ENCODE data around the gene TMC2. TPM values are rescaled to one million over a fixed set of nuclear protein-coding genes. Genes with fewer than 3 reads are reported as not detected.

The TMC2 gene
- total RNA-seq, 1 donor from 2014 or later: not detected

DNA sequence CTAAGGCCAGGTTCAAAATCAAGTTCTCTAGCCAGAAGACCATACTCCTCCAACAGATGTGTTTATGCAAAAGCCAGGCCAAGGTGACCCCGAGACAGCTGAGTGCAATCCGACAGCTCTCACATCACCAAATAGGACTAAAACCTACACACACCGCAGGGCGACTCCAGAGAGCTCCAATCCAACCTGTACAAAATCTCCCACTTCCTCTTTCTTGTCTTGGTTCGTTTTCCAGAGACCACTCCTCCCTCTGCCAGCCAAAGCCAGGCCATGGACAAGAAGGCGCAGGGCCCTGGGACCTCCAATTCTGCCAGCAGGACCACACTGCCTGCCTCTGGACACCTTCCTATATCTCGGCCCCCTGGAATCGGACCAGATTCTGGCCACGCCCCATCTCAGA lies 104.5 kb downstream of the TMC2 start:
- H3K27me3 ChIP-seq (ENCODE audit: control insufficient read depth in 3 of 3, insufficient read depth in 3 of 3, low read length in 3 of 3): no peaks in the 10 kb centered on the region
- peaks cover 5 to 19% (median 5%) of the 10 kb centered on the region in 3 donors for H3K36me3 ChIP-seq (ENCODE audit: control insufficient read depth in 3 of 3, insufficient read depth in 3 of 3, low read length in 3 of 3)
- no peaks in the 10 kb centered on the region for H3K9me3 ChIP-seq (ENCODE audit: control insufficient read depth in 3 of 3, low read length in 3 of 3)
- no peak overlapping the region for H3K27ac ChIP-seq (ENCODE audit: low read depth, low read length)
- H3K4me3 ChIP-seq (ENCODE audit: low read length in 3 of 3): no peak overlapping the region
- no peak overlapping the region for H3K9ac ChIP-seq (ENCODE audit: low read depth in 1 of 3, low read length in 3 of 3)
- H3K4me1 ChIP-seq (ENCODE audit: control insufficient read depth in 3 of 3, insufficient read depth in 3 of 3, low read length in 3 of 3): no peaks in the 10 kb centered on the region

GRCh38 chr20:2643708-2644107 lies 107.3 kb downstream of the TMC2 start:
- H3K27me3 ChIP-seq (ENCODE audit: control insufficient read depth in 3 of 3, insufficient read depth in 3 of 3, low read length in 3 of 3): no peaks in the 10 kb centered on the region
- no peaks in the 10 kb centered on the region for H3K4me1 ChIP-seq (ENCODE audit: control insufficient read depth in 3 of 3, insufficient read depth in 3 of 3, low read length in 3 of 3)
- H3K27ac ChIP-seq (ENCODE audit: low read depth, low read length): no peak overlapping the region

DNA sequence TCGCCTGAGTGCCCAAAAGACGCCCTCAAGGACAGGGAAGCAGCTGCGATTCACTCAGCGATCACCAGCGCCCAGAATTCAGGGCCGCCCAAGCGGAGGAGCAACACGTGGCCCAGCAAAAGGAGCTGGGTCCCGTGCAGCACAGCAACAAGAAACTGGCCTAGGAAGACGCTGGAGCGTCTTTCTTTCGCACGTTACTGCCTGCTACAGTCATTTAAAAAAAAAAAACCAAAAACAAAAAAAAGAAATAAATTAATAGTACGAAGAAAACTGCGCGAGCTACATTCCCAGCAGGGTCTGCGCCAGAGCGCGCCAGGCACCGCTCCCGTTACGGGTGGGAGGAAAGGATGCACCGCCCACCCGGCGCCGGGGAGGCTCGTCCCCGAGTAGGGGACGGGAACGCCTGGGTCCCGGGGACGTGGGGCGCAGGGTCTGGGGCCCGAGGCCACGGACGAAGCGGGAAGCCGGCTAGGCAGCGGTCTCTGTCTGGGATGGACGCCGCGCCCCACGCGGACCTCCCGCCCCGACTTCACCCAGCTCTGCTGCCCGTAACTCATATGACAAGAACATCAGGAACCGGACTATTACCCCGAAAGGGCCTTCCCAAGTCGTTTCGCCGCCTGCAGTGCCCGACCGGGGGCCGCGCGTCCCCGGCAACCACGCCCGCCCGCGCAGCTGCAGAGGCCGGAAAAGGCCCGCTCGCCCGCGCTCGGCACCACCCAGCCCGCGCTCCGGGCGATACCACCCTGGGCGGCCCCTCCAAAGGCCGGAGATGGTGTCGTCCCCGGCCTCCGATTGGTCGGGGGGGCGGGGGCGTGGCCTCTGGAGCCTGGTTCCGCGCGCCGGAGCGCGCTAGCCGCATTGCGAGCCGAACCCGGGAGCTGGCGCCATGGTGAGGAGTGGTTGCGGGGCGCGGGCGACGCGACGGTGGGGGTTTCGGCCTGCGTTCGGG lies 115.7 kb downstream of the TMC2 start, which contains the start of gene NOP56:
NOP56 (plus strand) TSS at position 861 of the 952 bp plus-strand sequence; CDS start at position 890, 29 bp downstream.
- Histone ChIP-seq H3K27ac (ENCODE audit: low read depth, low read length) (peak within 1 kb of the TSS; percentile 76), H3K27me3 (ENCODE audit: control insufficient read depth in 3 of 3, insufficient read depth in 3 of 3, low read length in 3 of 3) (no peaks in the 10 kb centered on the region), H3K9me3 (ENCODE audit: control insufficient read depth in 3 of 3, low read length in 3 of 3) (no peaks in the 10 kb centered on the region), H3K4me3 (ENCODE audit: low read length in 3 of 3) (peak within 1 kb of the TSS; percentile 91 to 99 (median 99)), H3K4me1 (ENCODE audit: control insufficient read depth in 3 of 3, insufficient read depth in 3 of 3, low read length in 3 of 3) (peaks cover 18 to 23% (median 20%) of the 10 kb centered on the region in 3 donors), H3K9ac (ENCODE audit: low read depth in 1 of 3, low read length in 3 of 3) (peak within 1 kb of the TSS; percentile 84 to 94 (median 85)), H3K36me3 (ENCODE audit: control insufficient read depth in 3 of 3, insufficient read depth in 3 of 3, low read length in 3 of 3) (peaks cover 32 to 35% (median 34%) of the 10 kb centered on the region in 3 donors)

More at GRCh38 chr20:2643708-2644107, 107.3 kb downstream of the TMC2 start:
- no peak overlapping the region for H3K4me3 ChIP-seq (ENCODE audit: low read length in 3 of 3)
- H3K36me3 ChIP-seq (ENCODE audit: control insufficient read depth in 3 of 3, insufficient read depth in 3 of 3, low read length in 3 of 3): peaks cover 5 to 19% (median 5%) of the 10 kb centered on the region in 3 donors
- no peak overlapping the region for H3K9ac ChIP-seq (ENCODE audit: low read depth in 1 of 3, low read length in 3 of 3)
- no peaks in the 10 kb centered on the region for H3K9me3 ChIP-seq (ENCODE audit: control insufficient read depth in 3 of 3, low read length in 3 of 3)

- H3K9ac ChIP-seq (ENCODE audit: low read depth in 1 of 3, low read length in 3 of 3): peak overlapping the region; percentile 84 to 94 (median 85)
Measured at GRCh38 chr20:2652724-2653555, 116.6 kb downstream of the TMC2 start.

DNA sequence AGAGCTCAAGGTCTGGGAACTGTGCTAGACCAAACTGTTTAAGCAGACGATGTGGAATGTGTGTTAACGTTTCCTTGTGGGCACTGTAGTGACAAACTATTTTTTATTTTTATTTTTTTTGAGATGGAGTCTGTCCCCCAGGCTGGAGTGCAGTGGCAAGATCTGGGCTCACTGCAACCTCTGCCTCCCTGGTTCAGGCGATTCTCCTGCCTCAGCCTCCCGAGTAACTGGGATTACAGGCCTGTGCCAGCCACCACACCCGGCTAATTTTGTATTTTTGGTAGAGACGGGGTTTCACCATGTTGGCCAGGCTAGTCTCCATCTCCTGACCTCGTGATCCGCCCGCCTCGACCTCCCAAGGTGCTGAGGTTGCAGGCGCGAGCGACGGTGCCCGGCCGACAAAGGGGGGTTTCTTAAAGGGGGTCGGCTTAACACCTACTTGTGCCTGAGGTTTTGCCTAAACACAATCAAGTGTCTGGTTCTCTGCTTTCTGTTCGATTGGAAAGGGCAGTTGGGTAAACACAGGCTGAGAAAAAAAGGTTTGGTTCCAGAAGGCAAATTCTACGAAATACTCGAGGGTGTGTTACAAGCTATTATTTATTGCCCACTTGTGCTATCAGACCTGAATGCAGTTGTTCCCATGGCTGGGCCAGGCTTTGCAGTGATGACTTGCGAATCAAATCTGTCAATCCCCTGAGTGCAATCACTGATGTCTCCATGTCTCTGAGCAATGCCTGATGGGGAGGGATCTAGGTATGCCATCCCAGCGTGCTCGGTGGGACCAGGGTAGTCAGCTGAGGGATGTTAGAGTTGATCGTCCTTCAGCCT lies 117.4 kb downstream of the TMC2 start:
- H3K27me3 ChIP-seq (ENCODE audit: control insufficient read depth in 3 of 3, insufficient read depth in 3 of 3, low read length in 3 of 3): no peaks in the 10 kb centered on the region

More at GRCh38 chr20:2652724-2653555, 116.6 kb downstream of the TMC2 start:
- H3K4me3 ChIP-seq (ENCODE audit: low read length in 3 of 3): peak overlapping the region; percentile 91 to 99 (median 99)
- no peaks in the 10 kb centered on the region for H3K27me3 ChIP-seq (ENCODE audit: control insufficient read depth in 3 of 3, insufficient read depth in 3 of 3, low read length in 3 of 3)
- H3K9me3 ChIP-seq (ENCODE audit: control insufficient read depth in 3 of 3, low read length in 3 of 3): no peaks in the 10 kb centered on the region
- H3K4me1 ChIP-seq (ENCODE audit: control insufficient read depth in 3 of 3, insufficient read depth in 3 of 3, low read length in 3 of 3): peaks cover 18 to 23% (median 20%) of the 10 kb centered on the region in 3 donors
- peak overlapping the region; percentile 76 for H3K27ac ChIP-seq (ENCODE audit: low read depth, low read length)
- H3K36me3 ChIP-seq (ENCODE audit: control insufficient read depth in 3 of 3, insufficient read depth in 3 of 3, low read length in 3 of 3): peaks cover 41 to 42% (median 41%) of the 10 kb centered on the region in 3 donors

DNA sequence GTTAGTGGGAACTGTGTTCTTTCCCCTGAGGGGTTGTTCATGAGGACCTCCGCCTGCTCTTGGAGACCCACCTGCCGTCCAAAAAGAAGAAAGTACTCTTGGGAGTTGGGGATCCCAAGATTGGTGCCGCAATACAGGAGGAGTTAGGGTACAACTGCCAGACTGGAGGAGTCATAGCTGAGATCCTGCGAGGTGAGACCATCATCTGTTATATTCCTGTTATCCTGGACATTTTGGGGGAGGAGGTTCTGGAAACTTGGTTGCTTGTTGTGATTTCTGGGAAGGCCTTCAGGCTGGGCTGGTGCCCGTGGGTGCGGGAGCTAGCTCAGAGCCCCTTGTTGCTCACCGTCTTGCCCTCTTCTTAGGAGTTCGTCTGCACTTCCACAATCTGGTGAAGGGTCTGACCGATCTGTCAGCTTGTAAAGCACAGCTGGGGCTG lies 118.0 kb downstream of the TMC2 start:
- Histone ChIP-seq H3K4me1 (ENCODE audit: control insufficient read depth in 3 of 3, insufficient read depth in 3 of 3, low read length in 3 of 3) (peaks cover 18 to 23% (median 20%) of the 10 kb centered on the region in 3 donors), H3K27me3 (ENCODE audit: control insufficient read depth in 3 of 3, insufficient read depth in 3 of 3, low read length in 3 of 3) (no peaks in the 10 kb centered on the region), H3K27ac (ENCODE audit: low read depth, low read length) (no peak overlapping the region), H3K9ac (ENCODE audit: low read depth in 1 of 3, low read length in 3 of 3) (peak overlapping the region in 2 of 3 donors; percentile 5 to 94), H3K9me3 (ENCODE audit: control insufficient read depth in 3 of 3, low read length in 3 of 3) (no peaks in the 10 kb centered on the region), H3K4me3 (ENCODE audit: low read length in 3 of 3) (peak overlapping the region in 1 of 3 donors; percentile 91), H3K36me3 (ENCODE audit: control insufficient read depth in 3 of 3, insufficient read depth in 3 of 3, low read length in 3 of 3) (peaks cover 54 to 56% (median 55%) of the 10 kb centered on the region in 3 donors)

More for the DNA sequence above, 117.4 kb downstream of the TMC2 start:
- Histone ChIP-seq H3K9ac (ENCODE audit: low read depth in 1 of 3, low read length in 3 of 3) (peak overlapping the region; percentile 84 to 94 (median 85)), H3K9me3 (ENCODE audit: control insufficient read depth in 3 of 3, low read length in 3 of 3) (no peaks in the 10 kb centered on the region), H3K27ac (ENCODE audit: low read depth, low read length) (peak overlapping the region; percentile 76), H3K4me3 (ENCODE audit: low read length in 3 of 3) (peak overlapping the region; percentile 91 to 99 (median 99)), H3K36me3 (ENCODE audit: control insufficient read depth in 3 of 3, insufficient read depth in 3 of 3, low read length in 3 of 3) (peaks cover 48 to 50% (median 49%) of the 10 kb centered on the region in 3 donors), H3K4me1 (ENCODE audit: control insufficient read depth in 3 of 3, insufficient read depth in 3 of 3, low read length in 3 of 3) (peaks cover 18 to 23% (median 20%) of the 10 kb centered on the region in 3 donors)

- H3K9ac ChIP-seq (ENCODE audit: low read depth in 1 of 3, low read length in 3 of 3): no peak overlapping the region
- no peak overlapping the region for H3K27ac ChIP-seq (ENCODE audit: low read depth, low read length)
- no peaks in the 10 kb centered on the region for H3K9me3 ChIP-seq (ENCODE audit: control insufficient read depth in 3 of 3, low read length in 3 of 3)
- no peak overlapping the region for H3K4me3 ChIP-seq (ENCODE audit: low read length in 3 of 3)
- peaks cover 59 to 61% (median 60%) of the 10 kb centered on the region in 3 donors for H3K36me3 ChIP-seq (ENCODE audit: control insufficient read depth in 3 of 3, insufficient read depth in 3 of 3, low read length in 3 of 3)
- H3K27me3 ChIP-seq (ENCODE audit: control insufficient read depth in 3 of 3, insufficient read depth in 3 of 3, low read length in 3 of 3): no peaks in the 10 kb centered on the region
- peaks cover 18 to 23% (median 20%) of the 10 kb centered on the region in 3 donors for H3K4me1 ChIP-seq (ENCODE audit: control insufficient read depth in 3 of 3, insufficient read depth in 3 of 3, low read length in 3 of 3)
Measured at GRCh38 chr20:2654831-2655230, 118.5 kb downstream of the TMC2 start.

GRCh38 chr20:2655331-2656116 lies 119.2 kb downstream of the TMC2 start:
- Histone ChIP-seq H3K4me1 (ENCODE audit: control insufficient read depth in 3 of 3, insufficient read depth in 3 of 3, low read length in 3 of 3) (peaks cover 18 to 23% (median 20%) of the 10 kb centered on the region in 3 donors), H3K36me3 (ENCODE audit: control insufficient read depth in 3 of 3, insufficient read depth in 3 of 3, low read length in 3 of 3) (peaks cover 66 to 67% (median 66%) of the 10 kb centered on the region in 3 donors), H3K4me3 (ENCODE audit: low read length in 3 of 3) (no peak overlapping the region), H3K27ac (ENCODE audit: low read depth, low read length) (no peak overlapping the region), H3K27me3 (ENCODE audit: control insufficient read depth in 3 of 3, insufficient read depth in 3 of 3, low read length in 3 of 3) (no peaks in the 10 kb centered on the region), H3K9ac (ENCODE audit: low read depth in 1 of 3, low read length in 3 of 3) (no peak overlapping the region), H3K9me3 (ENCODE audit: control insufficient read depth in 3 of 3, low read length in 3 of 3) (no peaks in the 10 kb centered on the region)
